ENCODE results near the gene ARRB1. TPM values are rescaled to one million over a fixed set of nuclear protein-coding genes. Genes with fewer than 3 reads are reported as not detected.
A peak's percentile ranks its signal among the peaks of the same experiment; 100 is the strongest.

Gene ARRB1
- total RNA-seq, 1 donor from 2014 or later: 53.8 TPM

DNA sequence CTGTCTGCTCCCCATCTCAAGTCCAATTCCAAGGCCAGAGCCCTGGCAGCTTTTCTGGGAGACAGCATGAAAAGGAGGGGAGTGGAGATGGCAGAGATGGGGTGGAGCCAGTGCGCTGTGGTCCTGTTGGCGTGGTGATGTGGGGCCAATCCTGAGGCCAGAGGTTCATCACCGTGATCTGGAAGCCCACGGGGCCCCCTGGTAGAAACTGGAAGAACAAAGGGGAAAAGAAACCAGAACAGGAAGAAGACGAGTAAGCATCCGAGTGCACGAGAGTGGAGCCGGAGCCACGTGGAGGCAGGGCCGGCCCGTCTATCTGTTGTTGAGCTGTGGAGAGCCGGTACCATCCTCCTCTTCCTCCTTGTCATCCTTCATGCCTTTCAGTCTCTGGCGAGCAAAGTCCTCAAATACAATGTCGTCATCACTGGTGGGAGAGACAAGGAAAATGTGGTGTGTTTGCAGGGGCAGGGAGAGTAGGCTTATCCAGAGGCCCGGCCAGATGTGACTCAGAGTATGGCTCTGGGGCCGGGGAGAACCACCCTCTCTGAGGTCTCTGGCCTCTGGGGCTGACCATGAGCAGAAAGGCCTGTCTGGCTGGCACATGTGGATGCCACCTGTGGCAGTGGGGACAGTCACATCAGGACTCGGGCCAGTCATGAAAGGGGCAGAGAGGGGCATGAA lies 85.5 kb downstream of the ARRB1 start:
- H3K4me3 Mint-ChIP-seq: no peak overlapping the region
- no peaks in the 10 kb centered on the region for H3K36me3 Mint-ChIP-seq (ENCODE audit: low read depth)
- TF ChIP-seq, protein P1, sequence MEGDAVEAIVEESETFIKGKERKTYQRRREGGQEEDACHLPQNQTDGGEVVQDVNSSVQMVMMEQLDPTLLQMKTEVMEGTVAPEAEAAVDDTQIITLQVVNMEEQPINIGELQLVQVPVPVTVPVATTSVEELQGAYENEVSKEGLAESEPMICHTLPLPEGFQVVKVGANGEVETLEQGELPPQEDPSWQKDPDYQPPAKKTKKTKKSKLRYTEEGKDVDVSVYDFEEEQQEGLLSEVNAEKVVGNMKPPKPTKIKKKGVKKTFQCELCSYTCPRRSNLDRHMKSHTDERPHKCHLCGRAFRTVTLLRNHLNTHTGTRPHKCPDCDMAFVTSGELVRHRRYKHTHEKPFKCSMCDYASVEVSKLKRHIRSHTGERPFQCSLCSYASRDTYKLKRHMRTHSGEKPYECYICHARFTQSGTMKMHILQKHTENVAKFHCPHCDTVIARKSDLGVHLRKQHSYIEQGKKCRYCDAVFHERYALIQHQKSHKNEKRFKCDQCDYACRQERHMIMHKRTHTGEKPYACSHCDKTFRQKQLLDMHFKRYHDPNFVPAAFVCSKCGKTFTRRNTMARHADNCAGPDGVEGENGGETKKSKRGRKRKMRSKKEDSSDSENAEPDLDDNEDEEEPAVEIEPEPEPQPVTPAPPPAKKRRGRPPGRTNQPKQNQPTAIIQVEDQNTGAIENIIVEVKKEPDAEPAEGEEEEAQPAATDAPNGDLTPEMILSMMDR (conservative IDR thresholded peaks at IDR 0.05): no peak
- H3K27me3 Mint-ChIP-seq (ENCODE audit: low read depth): no peaks in the 10 kb centered on the region
- H3K27ac Mint-ChIP-seq (ENCODE audit: unreplicated experiment): peak overlapping the region; percentile 44
- no peaks in the 10 kb centered on the region for H3K4me1 Mint-ChIP-seq
- DNase-seq (ENCODE audit: low read depth, low spot score): no peak
- H3K9me3 Mint-ChIP-seq: no peaks in the 10 kb centered on the region

DNA sequence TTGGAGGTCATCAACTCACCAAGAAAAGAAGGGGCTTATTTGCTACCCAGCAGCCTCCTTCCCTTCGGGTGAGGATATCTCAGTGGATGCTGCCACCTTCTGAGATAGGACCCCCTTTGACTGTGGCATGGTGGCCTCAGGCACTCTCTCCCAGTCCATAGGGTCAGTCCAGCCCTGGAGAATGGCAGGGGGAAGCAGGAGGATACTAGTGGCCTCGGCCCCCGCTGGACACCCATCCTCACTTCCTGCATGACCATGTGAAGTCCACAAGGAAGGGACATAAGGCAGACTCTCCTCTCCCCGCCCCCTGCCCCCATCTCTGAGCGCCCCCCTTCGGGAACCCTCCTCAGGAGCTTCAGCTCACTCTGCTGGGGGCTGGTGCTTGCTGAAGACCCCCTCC lies 86.5 kb downstream of the ARRB1 start:
- H3K4me1 Mint-ChIP-seq: no peaks in the 10 kb centered on the region
- TF ChIP-seq, protein P1 (conservative IDR thresholded peaks at IDR 0.05): no peak
- no peaks in the 10 kb centered on the region for H3K36me3 Mint-ChIP-seq (ENCODE audit: low read depth)
- no peaks in the 10 kb centered on the region for H3K27me3 Mint-ChIP-seq (ENCODE audit: low read depth)
- no peaks in the 10 kb centered on the region for H3K9me3 Mint-ChIP-seq
- no peak overlapping the region for H3K27ac Mint-ChIP-seq (ENCODE audit: unreplicated experiment)
- DNase-seq (ENCODE audit: low read depth, low spot score): no peak
- H3K4me3 Mint-ChIP-seq: no peak overlapping the region

DNA sequence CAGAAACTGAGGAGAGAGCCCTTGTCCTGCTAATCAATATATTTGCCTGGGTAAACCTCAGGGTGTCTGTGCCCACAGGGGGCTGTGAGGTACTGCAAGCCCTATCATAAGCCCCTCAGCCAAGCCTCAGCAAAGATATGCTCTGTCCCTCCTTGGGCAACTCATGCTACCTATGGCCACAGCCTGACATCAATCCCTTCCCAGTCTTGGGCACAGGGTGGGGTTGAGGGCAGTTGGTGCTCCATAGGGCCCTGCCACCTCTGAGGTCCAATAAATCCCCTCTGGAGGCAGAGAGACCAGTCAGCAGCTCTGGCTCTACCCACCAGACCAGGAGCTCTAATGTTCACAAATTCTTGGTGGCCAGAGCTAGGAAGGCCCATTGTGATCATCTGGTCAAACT lies 87.1 kb downstream of the ARRB1 start:
- H3K9me3 Mint-ChIP-seq: no peaks in the 10 kb centered on the region
- H3K27ac Mint-ChIP-seq (ENCODE audit: unreplicated experiment): peak overlapping the region; percentile 50
- DNase-seq (ENCODE audit: low read depth, low spot score): no peak
- TF ChIP-seq, protein P1 (conservative IDR thresholded peaks at IDR 0.05): no peak
- no peaks in the 10 kb centered on the region for H3K36me3 Mint-ChIP-seq (ENCODE audit: low read depth)
- no peaks in the 10 kb centered on the region for H3K4me1 Mint-ChIP-seq
- H3K4me3 Mint-ChIP-seq: no peak overlapping the region
- H3K27me3 Mint-ChIP-seq (ENCODE audit: low read depth): peaks cover 2% of the 10 kb centered on the region

DNA sequence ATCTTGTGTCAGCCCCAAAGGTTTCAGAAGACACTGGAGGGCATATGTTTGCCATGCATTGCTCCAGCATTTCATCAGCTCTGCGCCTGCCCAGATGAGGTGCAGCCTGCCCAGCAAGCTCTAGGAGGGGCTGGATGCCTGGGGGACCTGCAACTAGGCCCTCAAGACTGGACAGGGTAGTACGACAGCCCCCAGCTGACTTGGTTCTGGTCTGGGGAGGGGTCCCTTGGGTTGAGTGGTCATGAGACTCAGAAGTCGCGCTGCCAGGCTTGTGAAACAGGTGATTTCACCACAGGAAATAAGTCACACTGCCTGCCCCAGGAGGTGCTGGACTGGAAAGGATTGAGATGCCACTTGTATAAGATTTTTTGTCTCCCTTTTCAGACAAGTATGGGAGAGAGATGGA lies 87.5 kb downstream of the ARRB1 start:
- no peaks in the 10 kb centered on the region for H3K9me3 Mint-ChIP-seq
- no peaks in the 10 kb centered on the region for H3K36me3 Mint-ChIP-seq (ENCODE audit: low read depth)
- peak overlapping the region; percentile 50 for H3K27ac Mint-ChIP-seq (ENCODE audit: unreplicated experiment)
- no peak for DNase-seq (ENCODE audit: low read depth, low spot score)
- TF ChIP-seq, protein P1 (conservative IDR thresholded peaks at IDR 0.05): no peak
- peaks cover 2% of the 10 kb centered on the region for H3K27me3 Mint-ChIP-seq (ENCODE audit: low read depth)
- H3K4me3 Mint-ChIP-seq: no peak overlapping the region
- no peaks in the 10 kb centered on the region for H3K4me1 Mint-ChIP-seq

DNA sequence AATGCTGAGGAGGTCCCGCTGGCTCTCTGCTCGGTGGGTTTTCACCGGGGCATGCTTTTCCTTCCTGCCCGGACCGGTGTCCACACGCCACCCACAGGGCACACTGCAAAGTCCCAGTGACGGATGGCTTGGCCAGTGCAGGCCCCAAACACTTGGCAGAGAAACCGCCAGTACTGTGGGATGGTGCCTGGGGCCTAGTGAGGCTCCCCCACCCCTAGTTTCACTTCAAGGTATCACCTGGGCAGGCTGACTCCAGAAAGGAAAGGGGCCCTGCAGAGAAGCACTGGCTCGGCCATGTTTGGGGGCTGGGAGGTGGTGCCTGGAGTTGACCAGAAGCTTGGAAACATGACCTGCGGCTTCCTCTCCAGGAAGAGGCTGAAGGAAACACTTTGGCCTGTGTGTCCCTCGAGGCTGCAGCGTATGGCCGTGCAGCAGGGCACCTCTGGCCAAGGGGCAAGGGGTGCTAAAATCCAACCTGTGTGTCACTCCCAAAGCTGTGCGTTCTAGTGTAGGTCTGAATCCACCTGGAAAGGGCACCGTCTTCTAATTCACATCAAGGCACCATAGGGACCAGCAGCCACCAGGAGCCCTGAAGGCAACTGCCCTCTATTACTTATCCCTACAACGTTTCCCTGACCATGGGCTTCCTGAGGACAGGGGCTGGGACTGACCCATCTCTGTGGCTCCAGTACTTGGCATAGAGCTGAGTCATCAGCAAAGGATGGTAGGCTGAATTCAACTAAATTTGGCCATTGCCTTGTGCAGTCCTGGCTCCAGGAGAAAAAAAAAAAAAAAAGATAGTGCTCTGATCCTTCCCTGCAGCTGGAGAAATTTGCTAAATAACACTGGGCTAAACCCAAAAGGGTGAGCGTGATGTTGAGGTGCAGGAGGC lies 88.3 kb downstream of the ARRB1 start:
- H3K4me1 Mint-ChIP-seq: no peaks in the 10 kb centered on the region
- no peaks in the 10 kb centered on the region for H3K9me3 Mint-ChIP-seq
- peaks cover 2% of the 10 kb centered on the region for H3K27me3 Mint-ChIP-seq (ENCODE audit: low read depth)
- no peaks in the 10 kb centered on the region for H3K36me3 Mint-ChIP-seq (ENCODE audit: low read depth)
- TF ChIP-seq, protein P1 (conservative IDR thresholded peaks at IDR 0.05): no peak
- H3K27ac Mint-ChIP-seq (ENCODE audit: unreplicated experiment): no peak overlapping the region
- no peak for DNase-seq (ENCODE audit: low read depth, low spot score)
- no peak overlapping the region for H3K4me3 Mint-ChIP-seq
